GM10847 (cell line): ENCODE data around the gene ARSB.

Source experiments
- POLR2A ChIP-seq: IDR thresholded peaks from 2 replicates; pipeline ENCODE4 v1.6.1; 2011; ENCODE audit not compliant: insufficient read length; ENCODE audit errors: extremely low read depth

Gene ARSB

DNA sequence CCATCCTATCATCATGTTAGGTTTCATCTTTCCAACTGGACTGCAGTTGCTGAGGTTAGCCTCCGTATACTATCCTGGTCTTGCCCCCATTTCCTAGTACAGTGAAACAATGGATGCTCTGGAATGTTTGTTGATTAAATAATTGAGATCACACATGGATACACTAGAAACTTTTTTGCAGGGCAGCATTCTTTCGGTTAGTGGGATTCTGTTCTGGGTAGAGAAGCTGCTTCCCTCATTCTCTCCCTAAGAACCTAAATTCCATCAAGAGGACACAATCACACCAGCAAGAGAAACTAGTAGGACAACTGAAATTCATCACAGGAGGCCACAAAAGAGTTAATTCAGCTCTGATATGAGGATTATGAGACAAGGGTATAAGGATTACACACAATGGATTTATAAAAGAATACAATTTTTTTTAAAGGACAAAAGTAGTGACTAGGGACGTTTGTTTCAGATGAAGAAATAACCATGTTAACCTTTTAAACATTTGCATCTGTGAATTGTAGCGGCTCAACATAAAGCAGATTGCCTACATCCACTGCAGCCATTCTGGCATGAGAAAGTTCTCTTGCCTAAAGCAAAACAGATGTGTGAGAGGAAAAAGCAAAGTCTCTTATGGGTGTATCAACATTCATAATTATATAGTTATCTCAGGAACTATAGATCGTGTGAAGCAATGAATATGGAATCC is 173.8 kb downstream of the ARSB start:
- no peak for TF ChIP-seq POLR2A

DNA sequence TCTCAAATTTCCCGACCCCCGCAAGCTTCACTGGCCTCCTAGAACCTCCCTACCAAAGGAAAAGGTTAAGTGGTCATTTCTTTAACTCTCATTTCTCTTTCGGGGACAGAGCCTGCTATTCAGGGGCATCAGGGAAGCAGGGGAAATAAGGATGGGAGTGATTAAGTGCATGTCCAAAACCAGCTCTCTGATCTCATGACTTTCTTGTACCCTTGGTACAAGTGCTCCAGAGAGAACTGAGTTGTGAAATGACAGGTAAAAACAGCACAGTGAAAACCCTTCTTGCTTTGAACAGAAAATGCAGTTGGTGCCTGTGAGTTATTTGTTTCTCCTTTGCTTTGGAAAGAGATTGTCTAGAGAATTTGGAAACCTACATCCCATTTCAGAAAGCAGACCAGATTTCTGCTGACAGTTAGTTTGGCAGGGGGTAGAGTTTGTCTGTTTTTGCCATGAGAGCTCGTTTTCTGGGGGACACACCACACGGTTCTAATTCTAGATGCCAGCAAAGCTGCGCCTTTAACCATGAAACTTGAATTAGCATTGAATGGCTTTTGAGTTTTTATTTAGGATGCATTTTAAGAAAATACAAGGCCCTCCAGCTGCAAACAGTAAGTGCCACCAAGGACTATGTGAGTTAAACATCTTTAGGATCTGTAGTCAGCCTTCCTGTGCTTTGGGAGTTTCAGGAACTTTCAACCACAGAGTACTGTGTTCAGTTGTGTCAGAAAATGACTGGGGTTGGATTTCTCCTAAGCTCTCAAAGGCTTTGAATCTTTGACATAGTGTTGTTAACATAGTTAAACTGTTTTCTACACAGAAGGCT is 174.8 kb downstream of the ARSB start:
- TF ChIP-seq POLR2A = no peak

- no peak for TF ChIP-seq POLR2A
Measured at GRCh38 chr5:78809444-78809843, 175.7 kb downstream of the ARSB start.

GRCh38 chr5:78808818-78809217 is 176.3 kb downstream of the ARSB start:
- TF ChIP-seq POLR2A = no peak

- no peak for TF ChIP-seq POLR2A
Measured at GRCh38 chr5:78808380-78808779, 176.7 kb downstream of the ARSB start.

- no peak for TF ChIP-seq POLR2A
Measured at GRCh38 chr5:78806544-78806943, 178.6 kb downstream of the ARSB start.

DNA sequence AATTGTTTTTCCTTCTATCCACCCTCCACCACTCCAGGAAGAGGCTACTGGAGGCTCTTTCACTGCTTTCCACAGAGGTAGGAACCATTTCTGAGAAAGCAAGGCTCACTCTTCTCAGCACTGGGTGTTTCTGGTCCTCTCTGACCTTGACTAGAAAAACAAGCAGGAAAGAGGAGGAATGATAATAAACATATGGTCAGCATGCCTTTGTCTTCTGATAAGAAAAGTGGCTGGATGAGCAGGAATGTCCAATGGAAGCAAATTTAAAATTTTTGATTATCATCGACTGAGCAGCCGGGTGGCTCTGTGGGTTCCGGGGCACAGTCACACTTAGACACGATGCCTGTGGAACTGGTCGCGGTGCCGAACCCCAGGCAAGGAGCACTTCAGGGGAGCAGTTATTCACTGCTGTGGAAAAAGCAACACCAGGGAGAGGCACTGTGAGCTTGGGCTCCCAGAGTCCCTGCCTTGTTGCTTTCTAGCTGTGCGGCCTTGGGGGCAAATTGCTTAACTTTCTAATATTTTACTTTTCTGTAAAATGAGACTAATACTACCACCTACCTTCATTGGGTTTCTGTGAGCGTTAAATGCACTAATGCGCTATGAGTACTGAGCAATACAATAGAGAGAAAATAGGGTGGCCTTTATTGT is 179.5 kb downstream of the ARSB start:
- no peak for TF ChIP-seq POLR2A

GRCh38 chr5:78804995-78805394 is 180.1 kb downstream of the ARSB start:
- TF ChIP-seq POLR2A = no peak

- no peak for TF ChIP-seq POLR2A
Measured at GRCh38 chr5:78803941-78804340, 181.2 kb downstream of the ARSB start.

- TF ChIP-seq POLR2A = no peak
Measured at GRCh38 chr5:78803353-78803752, 181.8 kb downstream of the ARSB start.

DNA sequence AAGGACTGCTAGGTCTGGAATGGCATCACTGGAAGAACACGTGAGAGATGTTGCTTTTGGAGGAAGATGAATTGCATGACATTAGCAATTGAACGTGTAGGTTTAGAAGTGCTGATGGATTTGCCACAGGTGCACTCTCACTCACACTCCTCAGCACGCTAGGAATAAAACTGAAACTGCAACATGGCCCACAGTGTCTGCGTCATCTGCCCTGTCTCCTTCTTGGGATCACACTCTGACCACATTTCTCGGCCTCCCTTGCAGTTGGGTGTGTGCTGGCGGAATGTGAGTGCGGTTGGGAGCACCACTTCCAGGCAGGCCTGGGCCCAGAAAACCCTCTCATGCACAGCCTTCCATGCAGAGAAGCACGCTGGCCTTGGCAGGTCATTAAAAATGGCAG is 183.7 kb downstream of the ARSB start:
- TF ChIP-seq POLR2A = no peak

- no peak for TF ChIP-seq POLR2A
Measured at GRCh38 chr5:78799266-78800017, 185.7 kb downstream of the ARSB start.

DNA sequence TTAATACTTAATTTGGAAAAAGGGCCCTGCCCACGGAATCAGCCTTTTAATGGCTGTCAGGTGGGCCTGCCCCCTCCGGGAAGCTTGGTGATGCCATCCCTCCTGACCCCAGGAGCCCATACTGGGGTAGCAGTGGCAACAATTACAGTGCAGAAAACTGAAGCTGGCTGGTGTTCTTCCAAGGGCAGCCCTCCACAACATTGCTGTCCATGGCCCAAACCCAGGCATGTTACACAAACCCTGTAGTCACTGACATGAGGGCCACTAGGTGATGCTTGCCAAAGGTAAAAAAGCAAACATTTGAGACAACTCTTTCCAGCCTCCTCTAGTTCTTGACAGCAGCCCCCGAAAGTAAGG is 186.5 kb downstream of the ARSB start:
- TF ChIP-seq POLR2A = no peak

DNA sequence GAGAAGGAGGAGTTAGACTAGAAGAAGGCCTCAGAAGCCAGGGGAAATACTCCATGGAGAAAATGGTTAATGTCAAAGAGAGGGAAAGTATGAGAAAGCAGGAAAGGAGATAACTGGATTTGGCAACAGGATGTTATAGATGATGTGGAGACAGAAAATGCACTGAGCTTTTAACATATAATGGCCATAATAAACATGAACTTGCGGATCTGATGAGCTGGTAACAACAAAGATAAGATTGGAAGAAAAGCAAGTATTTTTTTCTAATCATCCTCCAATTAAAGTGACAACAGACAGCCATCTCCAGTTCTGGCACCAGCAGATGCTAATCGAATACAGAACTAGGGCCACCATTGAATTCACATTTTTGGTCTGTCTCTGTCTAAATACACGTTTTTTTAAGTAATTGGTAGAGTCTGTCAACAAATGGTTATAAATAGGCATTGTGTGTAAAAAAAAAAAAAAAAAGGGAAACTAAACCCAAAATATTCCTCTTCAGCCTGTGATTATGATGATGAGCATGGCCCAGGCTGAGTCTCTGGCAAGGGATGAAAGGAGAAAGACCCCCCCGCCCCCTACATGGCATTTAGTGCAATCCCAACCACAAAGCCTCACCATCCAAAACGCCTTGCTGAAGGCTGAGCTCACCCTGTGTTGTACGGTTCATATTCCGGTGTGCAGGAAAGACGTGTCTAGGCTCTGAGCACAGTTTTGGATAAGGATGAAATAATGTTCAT is 187.0 kb downstream of the ARSB start:
- TF ChIP-seq POLR2A = no peak

DNA sequence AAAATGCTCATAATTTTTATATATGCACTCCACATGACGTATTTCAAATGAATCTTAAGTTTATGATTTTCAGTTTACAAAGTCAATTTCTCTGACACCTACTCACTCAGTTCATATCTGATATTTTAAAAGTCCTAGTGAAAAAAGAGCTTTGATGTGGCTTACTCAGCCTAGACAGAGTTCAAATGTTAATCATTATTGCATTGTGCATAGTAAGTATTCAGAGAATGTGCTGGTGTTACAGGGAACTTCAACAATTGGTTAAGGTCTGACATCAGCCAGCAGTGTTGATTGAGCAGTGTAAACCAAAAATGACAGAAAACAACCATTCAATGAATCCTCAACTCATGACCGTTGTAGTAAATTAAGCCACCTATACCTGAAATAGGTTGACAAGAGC is 189.4 kb downstream of the ARSB start:
- TF ChIP-seq POLR2A = no peak

DNA sequence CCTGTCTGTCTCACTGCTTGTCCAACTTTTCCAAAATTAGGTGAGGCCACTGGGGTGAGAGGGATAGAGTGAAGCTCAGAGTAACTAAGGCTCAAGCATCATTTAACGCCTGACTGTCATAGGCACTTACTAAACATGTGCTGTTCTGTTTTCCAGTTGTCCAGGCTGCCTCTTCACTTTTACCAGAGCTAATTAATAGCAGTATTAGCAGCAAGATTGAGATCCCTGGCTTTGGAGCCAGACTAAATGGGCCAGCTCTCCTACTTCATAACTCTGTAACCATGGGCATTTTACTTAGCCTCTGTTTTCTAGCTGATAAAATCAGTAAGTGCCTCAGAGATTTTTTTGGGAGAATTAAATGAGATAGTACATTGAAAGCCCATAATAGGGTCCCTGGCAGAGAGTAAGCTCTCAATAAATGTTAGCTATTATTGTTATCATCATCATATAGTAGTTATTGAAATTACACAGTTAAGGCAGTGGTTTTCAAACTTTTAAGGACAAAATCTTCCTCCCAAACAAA is 190.4 kb downstream of the ARSB start:
- TF ChIP-seq POLR2A = no peak
